ENCODE results near the gene SLC9A3. TPM values are rescaled to one million over a fixed set of nuclear protein-coding genes. Genes with fewer than 3 reads are reported as not detected.

SLC9A3 gene
- polyA plus RNA-seq, 1 of the 3 experiments (the other 2 are of a cell fraction): 1.9 TPM

DNA sequence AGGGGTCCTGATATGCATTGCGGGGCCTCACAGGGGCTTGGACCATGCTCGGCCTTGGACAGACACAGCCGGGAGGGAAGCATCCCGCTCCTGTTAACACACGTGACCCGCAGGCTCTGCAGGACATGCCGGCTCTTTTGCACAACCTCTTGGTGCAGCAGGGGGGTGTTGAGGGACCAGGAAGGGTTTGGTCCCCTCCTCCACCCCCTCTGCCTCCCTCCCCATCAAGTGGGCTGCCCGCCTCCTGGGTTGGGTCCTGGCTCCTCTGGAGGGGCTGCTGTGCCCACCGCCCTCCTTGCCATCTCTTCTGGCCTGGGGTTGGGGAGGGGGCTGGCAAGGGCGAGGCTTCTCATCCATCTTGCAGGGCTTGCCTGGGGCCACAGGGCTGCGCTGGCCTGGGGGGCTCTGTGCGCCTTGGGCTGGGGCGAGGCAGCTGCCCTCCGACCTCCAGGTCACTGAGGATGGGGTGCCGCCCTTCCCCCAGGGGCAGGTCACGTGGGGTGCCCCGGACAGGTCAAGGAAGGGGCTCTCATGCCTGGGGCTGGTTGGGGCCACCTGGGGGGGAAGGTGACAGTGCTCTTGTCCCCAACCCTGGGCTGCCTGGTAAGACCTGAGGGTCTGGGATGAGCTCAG, 16.8 kb upstream of the SLC9A3 start:
- Histone ChIP-seq H3K9ac (no peak overlapping the region), H3K9me3 (no peaks in the 10 kb centered on the region), H3K27me3 (ENCODE audit: insufficient read depth) (no peaks in the 10 kb centered on the region), H3K27ac (ENCODE audit: low read depth in 2 of 2, low read length in 1 of 2) (no peak overlapping the region), H3F3A (replicated peaks; ENCODE audit: insufficient read depth) (no peaks in the 10 kb centered on the region), H4K20me1 (ENCODE audit: insufficient read depth) (no peaks in the 10 kb centered on the region), H2AFZ (ENCODE audit: low read depth) (no peak overlapping the region), H3K4me2 (no peak overlapping the region), H3K79me2 (ENCODE audit: insufficient read depth) (no peaks in the 10 kb centered on the region), H3K9me2 (no peaks in the 10 kb centered on the region), H3K4me3 (ENCODE audit: low read depth in 2 of 2, low read length in 1 of 2) (no peak overlapping the region), H3K4me1 (ENCODE audit: control insufficient read depth in 1 of 2, insufficient read depth in 2 of 2, low read depth in 1 of 2, low read length in 1 of 2) (no peaks in the 10 kb centered on the region; a peak in 1 of 4 replicates), H3K36me3 (replicated peaks in 1 of 2; ENCODE audit: control insufficient read depth in 1 of 2, insufficient read depth in 2 of 2, low read length in 1 of 2) (no peaks in the 10 kb centered on the region)
- CTCF ChIA-PET: interaction anchor here (1.3 kb wide), 1 partner anchor 19 kb away, joined by 3 read pairs; no protein-coding TSS in a partner anchor
- WGBS (ENCODE audit: low lambda C conversion rate): 82% methylated on average over 8 of the region's 17 CpGs
- TF ChIP-seq EP300 (IDR thresholded peaks at IDR 0.05; ENCODE audit: borderline replicate concordance in 1 of 2, low read depth in 1 of 2, low read length in 1 of 2) (no peak), FOSL2 (IDR thresholded peaks at IDR 0.05; ENCODE audit: borderline replicate concordance, low read depth) (no peak), FOXJ3 (CRISPR knock-in tag; IDR thresholded peaks at IDR 0.05) (no peak), MEF2A (IDR thresholded peaks at IDR 0.05; ENCODE audit: borderline replicate concordance, low read depth) (no peak), RXRA (IDR thresholded peaks at IDR 0.05; ENCODE audit: borderline replicate concordance, low read depth) (no peak), TCF12 (IDR thresholded peaks at IDR 0.05) (no peak), POLR2AphosphoS5 (IDR thresholded peaks at IDR 0.05; ENCODE audit: low read depth, low read length) (no peak), NFIC (IDR thresholded peaks at IDR 0.05; ENCODE audit: borderline replicate concordance) (no peak), USF2 (IDR thresholded peaks at IDR 0.05; ENCODE audit: borderline replicate concordance, low read depth, low read length) (no peak), TAF1 (IDR thresholded peaks at IDR 0.05; ENCODE audit: borderline replicate concordance, low read depth, low read length) (no peak), MXI1 (IDR thresholded peaks at IDR 0.05; ENCODE audit: low read depth, low read length) (no peak), CTCF (IDR thresholded peaks at IDR 0.05) (no peak), JUND (IDR thresholded peaks at IDR 0.05) (no peak), GATA2 (CRISPR knock-in tag; IDR thresholded peaks at IDR 0.05) (no peak), YY1 (IDR thresholded peaks at IDR 0.05; ENCODE audit: low read depth) (no peak), SMC3 (IDR thresholded peaks at IDR 0.05; ENCODE audit: low read depth, low read length) (no peak), GABPA (IDR thresholded peaks at IDR 0.05; ENCODE audit: low read depth) (no peak)
- TF ChIP-seq, protein P1, sequence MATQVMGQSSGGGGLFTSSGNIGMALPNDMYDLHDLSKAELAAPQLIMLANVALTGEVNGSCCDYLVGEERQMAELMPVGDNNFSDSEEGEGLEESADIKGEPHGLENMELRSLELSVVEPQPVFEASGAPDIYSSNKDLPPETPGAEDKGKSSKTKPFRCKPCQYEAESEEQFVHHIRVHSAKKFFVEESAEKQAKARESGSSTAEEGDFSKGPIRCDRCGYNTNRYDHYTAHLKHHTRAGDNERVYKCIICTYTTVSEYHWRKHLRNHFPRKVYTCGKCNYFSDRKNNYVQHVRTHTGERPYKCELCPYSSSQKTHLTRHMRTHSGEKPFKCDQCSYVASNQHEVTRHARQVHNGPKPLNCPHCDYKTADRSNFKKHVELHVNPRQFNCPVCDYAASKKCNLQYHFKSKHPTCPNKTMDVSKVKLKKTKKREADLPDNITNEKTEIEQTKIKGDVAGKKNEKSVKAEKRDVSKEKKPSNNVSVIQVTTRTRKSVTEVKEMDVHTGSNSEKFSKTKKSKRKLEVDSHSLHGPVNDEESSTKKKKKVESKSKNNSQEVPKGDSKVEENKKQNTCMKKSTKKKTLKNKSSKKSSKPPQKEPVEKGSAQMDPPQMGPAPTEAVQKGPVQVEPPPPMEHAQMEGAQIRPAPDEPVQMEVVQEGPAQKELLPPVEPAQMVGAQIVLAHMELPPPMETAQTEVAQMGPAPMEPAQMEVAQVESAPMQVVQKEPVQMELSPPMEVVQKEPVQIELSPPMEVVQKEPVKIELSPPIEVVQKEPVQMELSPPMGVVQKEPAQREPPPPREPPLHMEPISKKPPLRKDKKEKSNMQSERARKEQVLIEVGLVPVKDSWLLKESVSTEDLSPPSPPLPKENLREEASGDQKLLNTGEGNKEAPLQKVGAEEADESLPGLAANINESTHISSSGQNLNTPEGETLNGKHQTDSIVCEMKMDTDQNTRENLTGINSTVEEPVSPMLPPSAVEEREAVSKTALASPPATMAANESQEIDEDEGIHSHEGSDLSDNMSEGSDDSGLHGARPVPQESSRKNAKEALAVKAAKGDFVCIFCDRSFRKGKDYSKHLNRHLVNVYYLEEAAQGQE (IDR thresholded peaks at IDR 0.05; ENCODE audit: low read depth, low read length): no peak
- TF ChIP-seq, protein P2, sequence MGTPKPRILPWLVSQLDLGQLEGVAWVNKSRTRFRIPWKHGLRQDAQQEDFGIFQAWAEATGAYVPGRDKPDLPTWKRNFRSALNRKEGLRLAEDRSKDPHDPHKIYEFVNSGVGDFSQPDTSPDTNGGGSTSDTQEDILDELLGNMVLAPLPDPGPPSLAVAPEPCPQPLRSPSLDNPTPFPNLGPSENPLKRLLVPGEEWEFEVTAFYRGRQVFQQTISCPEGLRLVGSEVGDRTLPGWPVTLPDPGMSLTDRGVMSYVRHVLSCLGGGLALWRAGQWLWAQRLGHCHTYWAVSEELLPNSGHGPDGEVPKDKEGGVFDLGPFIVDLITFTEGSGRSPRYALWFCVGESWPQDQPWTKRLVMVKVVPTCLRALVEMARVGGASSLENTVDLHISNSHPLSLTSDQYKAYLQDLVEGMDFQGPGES (IDR thresholded peaks at IDR 0.05; ENCODE audit: low read depth, low read length): no peak
- TF ChIP-seq, protein P3, sequence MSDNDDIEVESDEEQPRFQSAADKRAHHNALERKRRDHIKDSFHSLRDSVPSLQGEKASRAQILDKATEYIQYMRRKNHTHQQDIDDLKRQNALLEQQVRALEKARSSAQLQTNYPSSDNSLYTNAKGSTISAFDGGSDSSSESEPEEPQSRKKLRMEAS (IDR thresholded peaks at IDR 0.05; ENCODE audit: low read depth): no peak
- DNase-seq: no peak
- POLR2A ChIA-PET: no interaction called here
